ENCODE data around the gene NEAT1.
A peak's percentile ranks its signal among the peaks of the same experiment; 100 is the strongest.

NEAT1 gene

DNA sequence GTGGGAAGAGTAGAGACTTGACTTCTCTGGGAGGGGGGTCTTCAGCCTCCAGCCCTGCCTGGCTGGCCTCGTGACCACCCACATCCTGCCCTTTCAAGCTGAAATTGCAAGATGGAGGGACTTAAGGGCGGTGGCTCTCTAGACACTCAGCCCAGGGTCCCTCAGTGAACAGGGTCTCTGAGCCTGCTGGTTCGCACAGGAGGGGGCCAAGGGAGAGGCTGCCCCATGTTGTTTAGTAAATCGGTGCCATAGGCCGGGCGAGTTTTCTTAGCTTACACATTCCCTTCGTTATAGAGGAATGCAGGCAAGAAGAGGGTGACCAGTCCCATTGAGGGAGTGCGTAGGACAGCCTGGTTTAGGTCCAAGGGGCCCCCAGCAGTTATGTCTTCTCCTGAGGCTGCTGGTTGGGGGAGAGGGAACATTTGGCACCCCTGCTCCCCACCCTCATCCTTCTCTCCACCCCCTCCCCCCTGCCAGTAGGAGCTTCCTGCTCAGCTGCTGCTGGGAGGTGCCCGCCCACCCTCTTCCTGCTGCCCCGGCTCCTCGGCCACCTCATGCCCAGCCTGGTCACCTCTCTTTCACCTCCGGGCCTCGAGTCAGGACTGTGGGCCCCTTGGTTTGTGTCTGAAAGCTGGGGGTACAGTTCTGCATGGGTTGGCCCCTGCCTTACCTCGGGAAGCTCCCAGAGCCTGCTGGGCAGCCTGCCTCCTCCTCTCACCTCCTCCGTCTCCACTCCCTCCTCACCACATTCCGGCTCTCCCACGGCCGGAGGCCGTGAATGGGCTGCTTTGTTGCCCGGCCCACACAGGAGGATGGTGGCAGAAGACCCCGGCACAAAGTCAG, 32.3 kb upstream of the NEAT1 start:
- H2AFZ ChIP-seq (ENCODE audit: low read depth, low read length): no peak overlapping the region
- no peaks in the 10 kb centered on the region for H3K27me3 ChIP-seq (ENCODE audit: low read depth, low read length)
- H3K4me2 ChIP-seq (ENCODE audit: low read length): no peak overlapping the region
- TF ChIP-seq CTCF (IDR thresholded peaks at IDR 0.05; ENCODE audit: low read depth, low read length) (no peak), EZH2phosphoT487 (IDR thresholded peaks at IDR 0.05; ENCODE audit: low read depth) (no peak)
- no peak overlapping the region for H3K9ac ChIP-seq (ENCODE audit: low read length)
- H4K20me1 ChIP-seq (ENCODE audit: insufficient read depth, low read length): peaks cover 5% of the 10 kb centered on the region; the same call in 1 of the 2 replicates
- H3K36me3 ChIP-seq (replicated peaks; ENCODE audit: low read depth, low read length): peaks cover 23% of the 10 kb centered on the region
- H3K79me2 ChIP-seq (ENCODE audit: low read length): peaks cover 4% of the 10 kb centered on the region
- H3K27ac ChIP-seq (ENCODE audit: low read length): no peak overlapping the region
- no peak overlapping the region for H3K4me3 ChIP-seq (ENCODE audit: low read length)
- peaks cover 25% of the 10 kb centered on the region for H3K4me1 ChIP-seq (ENCODE audit: low read length)
- H3K9me3 ChIP-seq (ENCODE audit: insufficient read depth, low read length): no peaks in the 10 kb centered on the region

- no peak overlapping the region for H3K9ac ChIP-seq (ENCODE audit: low read length)
- no peak overlapping the region for H2AFZ ChIP-seq (ENCODE audit: low read depth, low read length)
- H3K4me2 ChIP-seq (ENCODE audit: low read length): peak overlapping the region; percentile 33; the same call in 1 of the 2 replicates
- TF ChIP-seq CTCF (IDR thresholded peaks at IDR 0.05; ENCODE audit: low read depth, low read length): no peak
- no peaks in the 10 kb centered on the region for H3K9me3 ChIP-seq (ENCODE audit: insufficient read depth, low read length)
- no peak overlapping the region for H3K4me3 ChIP-seq (ENCODE audit: low read length)
- peaks cover 5% of the 10 kb centered on the region; the same call in 1 of the 2 replicates for H4K20me1 ChIP-seq (ENCODE audit: insufficient read depth, low read length)
- H3K27ac ChIP-seq (ENCODE audit: low read length): no peak overlapping the region
- H3K27me3 ChIP-seq (ENCODE audit: low read depth, low read length): no peaks in the 10 kb centered on the region
- peaks cover 23% of the 10 kb centered on the region for H3K36me3 ChIP-seq (replicated peaks; ENCODE audit: low read depth, low read length)
- peaks cover 23% of the 10 kb centered on the region for H3K4me1 ChIP-seq (ENCODE audit: low read length)
- peaks cover 4% of the 10 kb centered on the region for H3K79me2 ChIP-seq (ENCODE audit: low read length)
Observed at GRCh38 chr11:65390996-65391395, 31.6 kb upstream of the NEAT1 start.

- Histone ChIP-seq H3K4me3 (ENCODE audit: low read length) (no peak overlapping the region), H3K4me2 (ENCODE audit: low read length) (no peak overlapping the region), H3K27ac (ENCODE audit: low read length) (no peak overlapping the region), H3K4me1 (ENCODE audit: low read length) (peaks cover 17% of the 10 kb centered on the region), H4K20me1 (ENCODE audit: insufficient read depth, low read length) (peaks cover 7% of the 10 kb centered on the region; the same call in 1 of the 2 replicates), H3K79me2 (ENCODE audit: low read length) (no peaks in the 10 kb centered on the region), H2AFZ (ENCODE audit: low read depth, low read length) (no peak overlapping the region), H3K9ac (ENCODE audit: low read length) (no peak overlapping the region), H3K36me3 (replicated peaks; ENCODE audit: low read depth, low read length) (peaks cover 25% of the 10 kb centered on the region), H3K9me3 (ENCODE audit: insufficient read depth, low read length) (no peaks in the 10 kb centered on the region), H3K27me3 (ENCODE audit: low read depth, low read length) (no peaks in the 10 kb centered on the region)
- no peak for TF ChIP-seq CTCF (IDR thresholded peaks at IDR 0.05; ENCODE audit: low read depth, low read length)
- TF ChIP-seq EZH2phosphoT487 (IDR thresholded peaks at IDR 0.05; ENCODE audit: low read depth): no peak
Observed at GRCh38 chr11:65392186-65392829, 30.3 kb upstream of the NEAT1 start.

DNA sequence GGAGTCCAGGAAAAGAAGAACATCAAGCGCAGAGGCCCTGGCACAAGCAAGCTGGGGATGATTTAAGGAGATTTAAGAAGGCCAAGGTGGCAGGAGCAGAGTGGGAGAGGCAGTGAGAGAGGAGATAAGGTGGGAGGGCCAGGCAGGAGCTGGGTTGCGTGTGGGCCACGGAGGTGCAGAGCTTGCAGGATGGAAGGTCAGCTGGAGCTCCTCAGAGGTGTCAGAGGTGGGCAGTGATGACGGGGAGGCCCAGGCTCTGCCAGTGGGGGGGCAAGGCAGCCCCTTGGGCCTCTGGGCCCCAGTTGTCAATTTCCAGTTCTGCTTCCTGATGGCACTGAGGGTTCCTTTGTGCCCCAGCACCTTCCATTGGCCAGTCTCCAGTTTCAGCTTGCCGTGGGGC, 29.7 kb upstream of the NEAT1 start:
- H3K9ac ChIP-seq (ENCODE audit: low read length): no peak overlapping the region
- H3K4me1 ChIP-seq (ENCODE audit: low read length): peaks cover 15% of the 10 kb centered on the region
- H3K9me3 ChIP-seq (ENCODE audit: insufficient read depth, low read length): no peaks in the 10 kb centered on the region
- H3K4me2 ChIP-seq (ENCODE audit: low read length): no peak overlapping the region
- no peaks in the 10 kb centered on the region for H3K79me2 ChIP-seq (ENCODE audit: low read length)
- H4K20me1 ChIP-seq (ENCODE audit: insufficient read depth, low read length): peaks cover 8% of the 10 kb centered on the region; the same call in 1 of the 2 replicates
- H3K36me3 ChIP-seq (replicated peaks; ENCODE audit: low read depth, low read length): peaks cover 26% of the 10 kb centered on the region
- TF ChIP-seq EZH2phosphoT487 (IDR thresholded peaks at IDR 0.05; ENCODE audit: low read depth) (no peak), CTCF (IDR thresholded peaks at IDR 0.05; ENCODE audit: low read depth, low read length) (no peak)
- H3K4me3 ChIP-seq (ENCODE audit: low read length): no peak overlapping the region
- H3K27ac ChIP-seq (ENCODE audit: low read length): no peak overlapping the region
- H3K27me3 ChIP-seq (ENCODE audit: low read depth, low read length): no peaks in the 10 kb centered on the region
- no peak overlapping the region for H2AFZ ChIP-seq (ENCODE audit: low read depth, low read length)
